ENCODE data around the gene UBE2G2.

Gene UBE2G2

GRCh38 chr21:44785620-44786335 lies 15.8 kb downstream of the UBE2G2 start:
- Histone ChIP-seq H3K4ac (ENCODE audit: low read length) (no peak overlapping the region), H3K27ac (replicated peaks; ENCODE audit: low read length) (no peak overlapping the region), H3K27me3 (ENCODE audit: control insufficient read depth in 3 of 3, insufficient read depth in 3 of 3, low read depth in 1 of 3, low read length in 3 of 3) (no peaks in the 10 kb centered on the region), H2AK5ac (ENCODE audit: low read depth, low read length) (no peak overlapping the region), H3K14ac (ENCODE audit: low read length) (no peak overlapping the region), H3K9me3 (replicated peaks in 1 of 2; ENCODE audit: control insufficient read depth in 2 of 2, insufficient read depth in 1 of 2, low read depth in 1 of 2, low read length in 2 of 2) (peaks cover 7 to 10% of the 10 kb centered on the region in 2 donors), H2BK15ac (ENCODE audit: low read length) (no peak overlapping the region), H3K4me3 (ENCODE audit: low read length in 2 of 2) (no peak overlapping the region), H2AFZ (ENCODE audit: low read length) (no peak overlapping the region), H2BK5ac (ENCODE audit: low read length) (no peak overlapping the region), H4K91ac (ENCODE audit: low read depth, low read length, poor library complexity) (no peak overlapping the region), H3K9ac (ENCODE audit: low read depth, low read length, poor library complexity) (no peak overlapping the region), H4K8ac (ENCODE audit: low read depth, low read length) (no peak overlapping the region), H3K23ac (ENCODE audit: low read depth, low read length, poor library complexity) (no peak overlapping the region), H2BK12ac (ENCODE audit: low read length) (no peak overlapping the region), H3K18ac (ENCODE audit: low read length) (no peak overlapping the region), H3K4me2 (ENCODE audit: insufficient read depth, low read length, poor library complexity, severe bottlenecking) (no peak overlapping the region), H3K4me1 (ENCODE audit: control insufficient read depth in 2 of 2, insufficient read depth in 1 of 2, low read depth in 1 of 2, low read length in 2 of 2) (no peaks in the 10 kb centered on the region), H3K36me3 (replicated peaks in 1 of 2; ENCODE audit: control insufficient read depth in 2 of 2, insufficient read depth in 2 of 2, low read length in 2 of 2) (peaks cover 13 to 70% of the 10 kb centered on the region in 2 donors), H3K79me1 (ENCODE audit: low read depth, low read length) (peaks cover 4% of the 10 kb centered on the region), H2BK120ac (ENCODE audit: low read depth, low read length) (no peak overlapping the region)
- no peak for DNase-seq (ENCODE audit: low spot score)
- WGBS, 2 donors (ENCODE audit: extremely low coverage in 2 of 2, insufficient read length in 2 of 2, insufficient replicate concordance in 1 of 2), result no CpG with 5 or more reads among the region's 13 CpGs

- H3K18ac ChIP-seq (ENCODE audit: low read length), result no peak overlapping the region
- H3K23ac ChIP-seq (ENCODE audit: low read depth, low read length, poor library complexity), result peak overlapping the region; percentile 52
- no peak overlapping the region for H4K91ac ChIP-seq (ENCODE audit: low read depth, low read length, poor library complexity)
- H3K9ac ChIP-seq (ENCODE audit: low read depth, low read length, poor library complexity), result no peak overlapping the region
- no peak for DNase-seq (ENCODE audit: low spot score)
- no peak overlapping the region for H3K4ac ChIP-seq (ENCODE audit: low read length)
- no peak overlapping the region for H2BK15ac ChIP-seq (ENCODE audit: low read length)
- H2AK5ac ChIP-seq (ENCODE audit: low read depth, low read length), result no peak overlapping the region
- no peak overlapping the region for H3K14ac ChIP-seq (ENCODE audit: low read length)
- H3K9me3 ChIP-seq (replicated peaks in 1 of 2; ENCODE audit: control insufficient read depth in 2 of 2, insufficient read depth in 1 of 2, low read depth in 1 of 2, low read length in 2 of 2), result peaks cover 7 to 10% of the 10 kb centered on the region in 2 donors
- H3K4me3 ChIP-seq (ENCODE audit: low read length in 2 of 2), result no peak overlapping the region
- no peak overlapping the region for H2BK12ac ChIP-seq (ENCODE audit: low read length)
- no peak overlapping the region for H2AFZ ChIP-seq (ENCODE audit: low read length)
- no CpG with 5 or more reads among the region's 6 CpGs for WGBS, 2 donors (ENCODE audit: extremely low coverage in 2 of 2, insufficient read length in 2 of 2, insufficient replicate concordance in 1 of 2)
- no peak overlapping the region for H2BK5ac ChIP-seq (ENCODE audit: low read length)
- no peak overlapping the region for H2BK120ac ChIP-seq (ENCODE audit: low read depth, low read length)
- H3K79me1 ChIP-seq (ENCODE audit: low read depth, low read length), result peaks cover 4% of the 10 kb centered on the region
- H3K4me1 ChIP-seq (ENCODE audit: control insufficient read depth in 2 of 2, insufficient read depth in 1 of 2, low read depth in 1 of 2, low read length in 2 of 2), result no peaks in the 10 kb centered on the region
- H3K4me2 ChIP-seq (ENCODE audit: insufficient read depth, low read length, poor library complexity, severe bottlenecking), result no peak overlapping the region
- H3K27me3 ChIP-seq (ENCODE audit: control insufficient read depth in 3 of 3, insufficient read depth in 3 of 3, low read depth in 1 of 3, low read length in 3 of 3), result no peaks in the 10 kb centered on the region
- no peak overlapping the region for H3K27ac ChIP-seq (replicated peaks; ENCODE audit: low read length)
- no peak overlapping the region for H4K8ac ChIP-seq (ENCODE audit: low read depth, low read length)
- peaks cover 14 to 70% of the 10 kb centered on the region in 2 donors for H3K36me3 ChIP-seq (replicated peaks in 1 of 2; ENCODE audit: control insufficient read depth in 2 of 2, insufficient read depth in 2 of 2, low read length in 2 of 2)
Measured at GRCh38 chr21:44784810-44785209, 16.8 kb downstream of the UBE2G2 start.

DNA sequence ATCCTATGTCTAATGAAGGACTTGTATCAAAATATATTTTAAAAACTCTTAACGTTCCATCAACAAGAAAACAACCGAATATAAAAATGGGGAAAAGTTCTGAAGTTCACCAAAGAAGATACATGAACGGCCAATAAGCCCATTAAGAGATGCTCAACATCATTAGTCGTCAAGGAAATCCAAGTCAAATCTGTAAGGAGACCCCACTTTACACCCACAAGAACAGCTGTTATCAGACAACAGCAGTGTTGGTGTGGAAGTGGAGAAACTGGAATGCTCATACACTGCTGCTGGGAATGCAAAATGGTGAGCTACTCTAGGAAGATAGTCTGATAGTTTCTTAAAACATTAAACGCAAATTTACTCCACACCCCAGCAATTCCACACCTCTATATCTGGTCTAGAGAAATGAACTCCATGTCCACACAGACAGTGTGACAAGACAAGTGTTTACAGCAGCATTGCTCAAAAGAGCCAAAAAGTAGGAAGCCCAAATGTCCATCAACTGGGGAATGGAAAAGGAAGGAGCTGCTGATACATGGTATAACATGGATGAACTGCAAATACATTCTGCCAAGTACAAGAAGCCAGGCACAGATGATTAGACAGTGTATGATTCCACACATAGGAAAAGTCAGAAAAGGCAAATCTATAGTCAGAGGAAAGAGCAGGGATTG lies 18.5 kb downstream of the UBE2G2 start:
- H3K36me3 ChIP-seq (replicated peaks in 1 of 2; ENCODE audit: control insufficient read depth in 2 of 2, insufficient read depth in 2 of 2, low read length in 2 of 2), result peaks cover 15 to 78% of the 10 kb centered on the region in 2 donors
- no peak for DNase-seq (ENCODE audit: low spot score)

DNA sequence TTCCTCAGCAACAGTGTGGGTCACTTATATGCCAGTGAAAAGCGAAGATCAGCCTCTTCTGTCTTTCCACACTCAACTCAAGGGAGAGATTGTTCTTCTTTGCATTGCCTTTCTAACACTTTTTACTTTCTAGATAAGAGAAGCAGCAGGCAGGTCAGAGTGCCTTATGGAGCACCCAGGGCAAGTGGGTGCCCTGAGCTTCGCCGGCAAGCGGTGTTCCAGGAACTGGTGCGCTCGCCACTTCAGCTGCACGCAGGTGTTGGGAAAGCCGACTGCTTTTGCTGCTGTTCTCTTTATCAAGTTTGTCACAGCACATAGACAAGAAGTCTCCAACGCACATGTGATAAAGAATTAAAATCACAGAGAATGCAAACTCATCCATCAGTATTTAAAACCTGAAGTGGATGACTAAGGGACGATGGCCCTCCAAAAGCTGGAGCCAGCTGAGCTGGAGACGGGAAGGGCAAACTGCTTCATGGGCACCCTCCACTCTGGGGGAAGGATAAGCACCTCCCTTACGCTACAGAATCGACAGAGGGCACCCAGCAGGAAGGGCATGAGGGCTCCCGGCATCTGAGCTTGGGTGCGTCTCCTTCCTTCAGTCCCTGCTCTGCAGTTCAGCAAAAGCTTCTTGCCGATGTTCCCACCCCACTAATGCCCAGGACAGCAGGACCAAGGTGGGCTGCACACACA lies 20.7 kb downstream of the UBE2G2 start:
- Histone ChIP-seq H2BK120ac (ENCODE audit: low read depth, low read length) (no peak overlapping the region), H3K23ac (ENCODE audit: low read depth, low read length, poor library complexity) (no peak overlapping the region), H3K4me3 (ENCODE audit: low read length in 2 of 2) (no peak overlapping the region), H3K9me3 (replicated peaks in 1 of 2; ENCODE audit: control insufficient read depth in 2 of 2, insufficient read depth in 1 of 2, low read depth in 1 of 2, low read length in 2 of 2) (peaks cover 7 to 10% of the 10 kb centered on the region in 2 donors), H2BK15ac (ENCODE audit: low read length) (no peak overlapping the region), H3K9ac (ENCODE audit: low read depth, low read length, poor library complexity) (no peak overlapping the region), H3K18ac (ENCODE audit: low read length) (no peak overlapping the region), H3K27ac (replicated peaks; ENCODE audit: low read length) (no peak overlapping the region), H4K8ac (ENCODE audit: low read depth, low read length) (no peak overlapping the region), H3K4me1 (ENCODE audit: control insufficient read depth in 2 of 2, insufficient read depth in 1 of 2, low read depth in 1 of 2, low read length in 2 of 2) (no peaks in the 10 kb centered on the region), H3K4me2 (ENCODE audit: insufficient read depth, low read length, poor library complexity, severe bottlenecking) (no peak overlapping the region), H2BK5ac (ENCODE audit: low read length) (no peak overlapping the region), H4K91ac (ENCODE audit: low read depth, low read length, poor library complexity) (no peak overlapping the region), H3K79me1 (ENCODE audit: low read depth, low read length) (peaks cover 4% of the 10 kb centered on the region), H2AFZ (ENCODE audit: low read length) (no peak overlapping the region), H3K14ac (ENCODE audit: low read length) (no peak overlapping the region), H3K4ac (ENCODE audit: low read length) (no peak overlapping the region), H3K36me3 (replicated peaks in 1 of 2; ENCODE audit: control insufficient read depth in 2 of 2, insufficient read depth in 2 of 2, low read length in 2 of 2) (peaks cover 16 to 79% of the 10 kb centered on the region in 2 donors), H2BK12ac (ENCODE audit: low read length) (no peak overlapping the region), H2AK5ac (ENCODE audit: low read depth, low read length) (peak overlapping the region; percentile 6), H3K27me3 (ENCODE audit: control insufficient read depth in 3 of 3, insufficient read depth in 3 of 3, low read depth in 1 of 3, low read length in 3 of 3) (no peaks in the 10 kb centered on the region)
- no peak for DNase-seq (ENCODE audit: low spot score)
- WGBS, 2 donors (ENCODE audit: extremely low coverage in 2 of 2, insufficient read length in 2 of 2, insufficient replicate concordance in 1 of 2), result no CpG with 5 or more reads among the region's 16 CpGs

More for the DNA sequence above, 18.5 kb downstream of the UBE2G2 start:
- Histone ChIP-seq H3K4me2 (ENCODE audit: insufficient read depth, low read length, poor library complexity, severe bottlenecking) (no peak overlapping the region), H3K79me1 (ENCODE audit: low read depth, low read length) (peaks cover 4% of the 10 kb centered on the region), H2BK120ac (ENCODE audit: low read depth, low read length) (no peak overlapping the region), H2BK5ac (ENCODE audit: low read length) (no peak overlapping the region), H2BK12ac (ENCODE audit: low read length) (no peak overlapping the region), H3K9ac (ENCODE audit: low read depth, low read length, poor library complexity) (no peak overlapping the region), H2AFZ (ENCODE audit: low read length) (no peak overlapping the region), H3K4me3 (ENCODE audit: low read length in 2 of 2) (no peak overlapping the region), H2BK15ac (ENCODE audit: low read length) (no peak overlapping the region), H4K8ac (ENCODE audit: low read depth, low read length) (no peak overlapping the region), H3K18ac (ENCODE audit: low read length) (no peak overlapping the region), H3K23ac (ENCODE audit: low read depth, low read length, poor library complexity) (no peak overlapping the region), H4K91ac (ENCODE audit: low read depth, low read length, poor library complexity) (no peak overlapping the region), H3K27ac (replicated peaks; ENCODE audit: low read length) (no peak overlapping the region), H3K4ac (ENCODE audit: low read length) (no peak overlapping the region), H3K27me3 (ENCODE audit: control insufficient read depth in 3 of 3, insufficient read depth in 3 of 3, low read depth in 1 of 3, low read length in 3 of 3) (no peaks in the 10 kb centered on the region), H3K9me3 (replicated peaks in 1 of 2; ENCODE audit: control insufficient read depth in 2 of 2, insufficient read depth in 1 of 2, low read depth in 1 of 2, low read length in 2 of 2) (peaks cover 7 to 10% of the 10 kb centered on the region in 2 donors), H3K4me1 (ENCODE audit: control insufficient read depth in 2 of 2, insufficient read depth in 1 of 2, low read depth in 1 of 2, low read length in 2 of 2) (no peaks in the 10 kb centered on the region), H3K14ac (ENCODE audit: low read length) (no peak overlapping the region), H2AK5ac (ENCODE audit: low read depth, low read length) (no peak overlapping the region)
- no CpG with 5 or more reads among the region's 5 CpGs for WGBS, 2 donors (ENCODE audit: extremely low coverage in 2 of 2, insufficient read length in 2 of 2, insufficient replicate concordance in 1 of 2)
